Chondrocyte (in vitro differentiated cells): ENCODE results near the gene MMAB. TPM values are rescaled to one million over a fixed set of nuclear protein-coding genes. Genes with fewer than 3 reads are reported as not detected.

ENCODE experiments used
- DNase-seq: peaks from one replicate; pipeline ENCODE4 v3.0.0; 2021; ENCODE audit warnings: mixed read lengths, low spot score
- H3K27ac Mint-ChIP-seq: one replicate; pipeline ENCODE4 v1.8.0; 2021; ENCODE audit warnings: mild to moderate bottlenecking, moderate library complexity, mixed read lengths; ENCODE audit not compliant: unreplicated experiment
- H3K27me3 Mint-ChIP-seq: 2 replicates; pipeline ENCODE4 v1.8.0; 2021; ENCODE audit warnings: low read depth, mixed read lengths
- H3K36me3 Mint-ChIP-seq: 2 replicates; pipeline ENCODE4 v1.8.0; 2021; ENCODE audit warnings: low read depth, mixed read lengths
- H3K4me1 Mint-ChIP-seq: 2 replicates; pipeline ENCODE4 v1.8.0; 2021; ENCODE audit warnings: low read depth, mild to moderate bottlenecking, mixed read lengths
- H3K4me3 Mint-ChIP-seq: one replicate; pipeline ENCODE4 v1.8.0; 2021; ENCODE audit warnings: mild to moderate bottlenecking, moderate library complexity, mixed read lengths; ENCODE audit not compliant: unreplicated experiment
- H3K9me3 Mint-ChIP-seq: 2 replicates; pipeline ENCODE4 v1.8.0; 2021; ENCODE audit warnings: low read depth, mixed read lengths
- CTCF ChIP-seq: fragments of 200-600 bp; sonication (generic); IDR thresholded peaks from 2 replicates; pipeline ENCODE4 v1.5.0; 2021; ENCODE audit warnings: antibody characterized with exemption, mild to moderate bottlenecking, moderate library complexity
- long read RNA-seq: library from polyadenylated mRNA; stranded (forward); transcript quantifications from one replicate; pipeline ENCODE4 v2.0.0, GENCODE V29; 2021
- total RNA-seq: library from RNA; stranded (reverse); gene quantifications from 3 replicates; pipeline ENCODE4 v1.2.1, GENCODE V29; 2021

The MMAB gene
- total RNA-seq, result 22.6 to 29.1 TPM (median 23.3 TPM) in 3 replicates
- long read RNA-seq, full-length matches to known transcripts, result 24 of 27 reads
- long read RNA-seq, partial matches to known transcripts, result 0 of 27 reads
- long read RNA-seq, other reads (novel, unspliced or antisense), result 3 of 27 reads

DNA sequence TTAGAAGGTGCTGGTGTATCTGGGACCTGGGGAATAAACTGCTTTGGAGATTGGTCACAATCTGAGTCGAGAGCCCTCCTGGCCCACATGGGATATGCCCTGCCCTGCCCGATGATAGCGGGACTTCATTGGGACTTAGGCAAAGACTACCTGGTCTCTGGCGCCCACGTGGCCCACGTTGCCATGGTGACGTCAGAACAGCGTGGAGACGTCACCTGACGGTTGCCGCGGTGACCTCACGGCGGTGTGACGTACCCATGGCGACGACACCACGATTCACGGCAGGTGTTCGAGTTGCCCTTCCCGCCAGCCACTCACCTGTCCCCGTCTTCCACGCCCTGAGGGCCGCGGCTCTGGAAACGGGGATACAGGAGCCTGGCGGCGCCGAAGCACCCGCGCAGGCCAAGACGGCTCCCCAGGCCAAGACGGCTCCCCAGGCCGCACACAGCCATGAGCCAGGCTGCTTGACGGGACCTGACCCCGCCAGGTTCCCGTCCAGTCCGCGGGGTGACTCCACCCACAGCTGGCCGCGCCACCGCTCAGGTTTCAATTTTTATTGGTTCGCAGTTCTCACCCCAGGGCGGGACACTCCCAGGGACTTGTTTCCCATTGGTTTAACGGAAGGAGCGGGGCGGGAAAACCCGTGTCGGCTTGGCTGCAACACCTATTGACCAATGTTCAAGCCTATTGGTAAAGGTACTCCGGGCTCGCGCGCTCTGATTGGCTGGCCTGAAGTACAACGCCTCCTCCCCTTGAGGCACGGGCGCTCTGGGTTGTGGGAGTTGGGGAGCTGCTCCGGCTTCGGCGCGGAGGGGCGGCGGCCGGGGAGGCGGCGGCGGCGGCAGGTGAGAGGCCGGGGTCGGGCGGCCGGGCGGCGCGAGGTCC is at the start of gene MMAB, which contains the start of gene MVK:
TSS of gene MMAB (minus strand) at position 476 of the 885 bp plus-strand sequence. CDS start at position 452, 24 bp downstream.
TSS of gene MVK (plus strand) at position 766 of the 885 bp plus-strand sequence. CDS start 1,029 bp downstream, outside the sequence.
- H3K9me3 Mint-ChIP-seq, result no peaks in the 10 kb centered on the region
- peaks cover 22% of the 10 kb centered on the region for H3K4me1 Mint-ChIP-seq
- peak within 1 kb of the TSS; percentile 79 for H3K27ac Mint-ChIP-seq
- no peaks in the 10 kb centered on the region for H3K27me3 Mint-ChIP-seq
- peak; percentile 99 for DNase-seq
- peaks cover 10% of the 10 kb centered on the region for H3K36me3 Mint-ChIP-seq
- no peak for TF ChIP-seq CTCF
- peak within 1 kb of the TSS; percentile 83 for H3K4me3 Mint-ChIP-seq

GRCh38 chr12:109621901-109622364 is 48.6 kb upstream of the MMAB start:
- peaks cover 48% of the 10 kb centered on the region for H3K27me3 Mint-ChIP-seq
- TF ChIP-seq CTCF, result no peak
- no peak for DNase-seq
- H3K4me3 Mint-ChIP-seq, result no peak overlapping the region
- H3K9me3 Mint-ChIP-seq, result no peaks in the 10 kb centered on the region
- H3K36me3 Mint-ChIP-seq, result peaks cover 1% of the 10 kb centered on the region
- H3K4me1 Mint-ChIP-seq, result no peaks in the 10 kb centered on the region
- H3K27ac Mint-ChIP-seq, result no peak overlapping the region

- peaks cover 47% of the 10 kb centered on the region for H3K27me3 Mint-ChIP-seq
- no peak overlapping the region for H3K27ac Mint-ChIP-seq
Observed at GRCh38 chr12:109621211-109621694, 47.9 kb upstream of the MMAB start.

DNA sequence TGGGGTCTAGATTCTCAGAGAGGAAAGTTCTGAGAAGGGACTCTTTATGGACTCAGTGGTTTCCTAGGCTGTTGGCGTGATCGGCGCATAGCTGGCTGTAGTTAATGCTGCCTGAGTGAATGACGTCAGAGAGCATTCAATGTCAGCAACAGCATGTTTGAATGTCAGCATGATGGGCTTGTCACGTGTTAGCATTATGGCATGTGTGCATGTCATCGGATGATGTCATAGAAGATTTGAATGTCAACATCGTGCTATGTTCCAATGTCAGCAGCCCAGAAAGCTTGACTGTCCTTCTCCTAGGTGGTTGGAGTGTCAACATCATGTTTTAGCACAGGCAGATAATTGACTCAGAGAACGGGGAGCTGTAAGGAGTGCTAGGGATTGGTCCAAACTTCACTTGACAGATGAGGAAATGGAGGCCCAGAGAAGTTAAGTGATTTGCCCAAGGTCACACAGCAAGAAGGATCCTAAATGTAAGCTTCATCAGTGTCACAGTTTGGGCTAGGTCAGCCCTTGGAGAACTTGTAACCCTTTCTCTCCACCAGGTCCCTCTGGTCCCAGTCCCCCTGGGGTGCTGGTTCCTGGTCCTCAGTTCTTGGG is 45.8 kb upstream of the MMAB start:
- Mint-ChIP-seq H3K4me1 (no peaks in the 10 kb centered on the region), H3K9me3 (no peaks in the 10 kb centered on the region), H3K27me3 (peaks cover 57% of the 10 kb centered on the region), H3K36me3 (peaks cover 1% of the 10 kb centered on the region), H3K4me3 (no peak overlapping the region), H3K27ac (no peak overlapping the region)
- TF ChIP-seq CTCF, result no peak
- DNase-seq, result no peak

More at GRCh38 chr12:109621211-109621694, 47.9 kb upstream of the MMAB start:
- no peaks in the 10 kb centered on the region for H3K9me3 Mint-ChIP-seq
- no peak for TF ChIP-seq CTCF
- H3K4me3 Mint-ChIP-seq, result no peak overlapping the region
- no peak for DNase-seq
- H3K36me3 Mint-ChIP-seq, result peaks cover 1% of the 10 kb centered on the region
- H3K4me1 Mint-ChIP-seq, result no peaks in the 10 kb centered on the region

GRCh38 chr12:109618082-109618481 is 44.8 kb upstream of the MMAB start:
- Mint-ChIP-seq H3K9me3 (no peaks in the 10 kb centered on the region), H3K27me3 (peaks cover 63% of the 10 kb centered on the region), H3K4me3 (no peak overlapping the region), H3K27ac (no peak overlapping the region), H3K36me3 (peaks cover 1% of the 10 kb centered on the region), H3K4me1 (no peaks in the 10 kb centered on the region)
- TF ChIP-seq CTCF, result no peak
- DNase-seq, result no peak
